Mesothelial cell of epicardium (in vitro differentiated cells): ENCODE measurements around the gene DSG4. TPM values are rescaled to one million over a fixed set of nuclear protein-coding genes. Genes with fewer than 3 reads are reported as not detected.

Experiments
- DNase-seq, 2 experiments: peaks; one replicate each; pipeline ENCODE4 v3.0.0; 2021; ENCODE audit warnings: low spot score in 2 of 2; ENCODE audit not compliant: unreplicated experiment in 2 of 2
- H3K27ac Mint-ChIP-seq: 2 replicates; pipeline ENCODE4 v1.8.0; 2021; ENCODE audit warnings: mixed read lengths
- H3K27me3 Mint-ChIP-seq: 2 replicates; pipeline ENCODE4 v1.8.0; 2021; ENCODE audit warnings: low read depth, mixed read lengths
- H3K36me3 Mint-ChIP-seq: 2 replicates; pipeline ENCODE4 v1.8.0; 2021; ENCODE audit warnings: mixed read lengths
- H3K4me1 Mint-ChIP-seq: 2 replicates; pipeline ENCODE4 v1.8.0; 2021; ENCODE audit warnings: mixed read lengths
- H3K4me3 Mint-ChIP-seq: 2 replicates; pipeline ENCODE4 v1.8.0; 2021; ENCODE audit warnings: mild to moderate bottlenecking, moderate library complexity, mixed read lengths
- H3K9me3 Mint-ChIP-seq: 2 replicates; pipeline ENCODE4 v1.8.0; 2021; ENCODE audit warnings: mixed read lengths
- total RNA-seq: library from RNA; stranded (reverse); gene quantifications from 3 replicates; pipeline ENCODE4 v1.2.1, GENCODE V29; 2021
- TF ChIP-seq, protein P1 (sequence below): fragments of 200-600 bp; sonication (generic); IDR thresholded peaks from one replicate; pipeline ENCODE4 v1.5.0; 2021; ENCODE audit warnings: antibody characterized with exemption; ENCODE audit not compliant: unreplicated experiment

Gene DSG4
- total RNA-seq, 1 donor from 2014 or later: 0.07 TPM

DNA sequence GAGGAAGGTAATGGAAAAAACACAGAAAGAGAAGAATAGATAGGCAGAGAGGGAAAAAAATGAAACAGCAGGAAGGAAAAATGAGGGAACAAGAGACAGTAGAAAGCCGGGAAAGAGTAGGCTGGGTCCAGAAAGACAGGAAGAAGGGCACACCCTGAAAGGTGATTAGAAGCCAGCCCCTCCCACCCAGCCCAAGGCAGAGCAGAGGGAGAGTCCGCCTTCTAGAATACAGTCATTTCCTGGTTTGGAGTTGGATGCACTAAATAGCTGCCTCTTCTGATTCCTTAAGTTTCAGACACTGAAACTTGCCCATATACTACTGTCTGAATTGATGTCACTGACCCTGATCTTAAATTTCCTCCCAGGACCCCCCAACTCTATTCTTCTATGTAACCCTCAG, 53.0 kb downstream of the DSG4 start:
- no peak overlapping the region for H3K27ac Mint-ChIP-seq
- peaks cover 20% of the 10 kb centered on the region for H3K4me1 Mint-ChIP-seq
- peaks cover 9% of the 10 kb centered on the region for H3K36me3 Mint-ChIP-seq
- no peaks in the 10 kb centered on the region for H3K27me3 Mint-ChIP-seq
- TF ChIP-seq, protein P1, sequence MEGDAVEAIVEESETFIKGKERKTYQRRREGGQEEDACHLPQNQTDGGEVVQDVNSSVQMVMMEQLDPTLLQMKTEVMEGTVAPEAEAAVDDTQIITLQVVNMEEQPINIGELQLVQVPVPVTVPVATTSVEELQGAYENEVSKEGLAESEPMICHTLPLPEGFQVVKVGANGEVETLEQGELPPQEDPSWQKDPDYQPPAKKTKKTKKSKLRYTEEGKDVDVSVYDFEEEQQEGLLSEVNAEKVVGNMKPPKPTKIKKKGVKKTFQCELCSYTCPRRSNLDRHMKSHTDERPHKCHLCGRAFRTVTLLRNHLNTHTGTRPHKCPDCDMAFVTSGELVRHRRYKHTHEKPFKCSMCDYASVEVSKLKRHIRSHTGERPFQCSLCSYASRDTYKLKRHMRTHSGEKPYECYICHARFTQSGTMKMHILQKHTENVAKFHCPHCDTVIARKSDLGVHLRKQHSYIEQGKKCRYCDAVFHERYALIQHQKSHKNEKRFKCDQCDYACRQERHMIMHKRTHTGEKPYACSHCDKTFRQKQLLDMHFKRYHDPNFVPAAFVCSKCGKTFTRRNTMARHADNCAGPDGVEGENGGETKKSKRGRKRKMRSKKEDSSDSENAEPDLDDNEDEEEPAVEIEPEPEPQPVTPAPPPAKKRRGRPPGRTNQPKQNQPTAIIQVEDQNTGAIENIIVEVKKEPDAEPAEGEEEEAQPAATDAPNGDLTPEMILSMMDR: no peak
- H3K4me3 Mint-ChIP-seq: no peak overlapping the region
- peaks cover 21% of the 10 kb centered on the region for H3K9me3 Mint-ChIP-seq
- DNase-seq: no peak

DNA sequence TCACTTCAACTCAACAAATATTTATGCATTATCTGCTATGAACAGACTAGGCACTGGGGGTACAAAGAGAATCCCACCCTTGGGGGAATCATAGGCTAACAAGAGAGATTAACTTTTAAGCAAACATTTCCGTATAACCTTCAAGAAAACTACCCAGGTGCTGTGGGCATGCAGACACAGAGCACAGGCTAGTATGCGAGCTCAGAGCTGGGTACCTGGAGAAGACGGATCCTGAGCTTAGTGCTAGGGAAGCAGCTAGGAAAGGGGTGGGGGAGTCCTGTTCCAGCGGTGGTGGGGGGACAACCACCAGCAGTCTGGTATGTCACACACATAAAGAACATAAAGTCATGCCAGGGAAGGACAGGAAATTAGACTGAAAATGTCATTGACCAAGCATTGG, 53.5 kb downstream of the DSG4 start:
- H3K36me3 Mint-ChIP-seq: peaks cover 9% of the 10 kb centered on the region
- peaks cover 20% of the 10 kb centered on the region for H3K4me1 Mint-ChIP-seq
- no peak overlapping the region for H3K27ac Mint-ChIP-seq
- TF ChIP-seq, protein P1: no peak
- H3K4me3 Mint-ChIP-seq: no peak overlapping the region
- peaks cover 26% of the 10 kb centered on the region for H3K9me3 Mint-ChIP-seq
- DNase-seq: no peak
- no peaks in the 10 kb centered on the region for H3K27me3 Mint-ChIP-seq

DNA sequence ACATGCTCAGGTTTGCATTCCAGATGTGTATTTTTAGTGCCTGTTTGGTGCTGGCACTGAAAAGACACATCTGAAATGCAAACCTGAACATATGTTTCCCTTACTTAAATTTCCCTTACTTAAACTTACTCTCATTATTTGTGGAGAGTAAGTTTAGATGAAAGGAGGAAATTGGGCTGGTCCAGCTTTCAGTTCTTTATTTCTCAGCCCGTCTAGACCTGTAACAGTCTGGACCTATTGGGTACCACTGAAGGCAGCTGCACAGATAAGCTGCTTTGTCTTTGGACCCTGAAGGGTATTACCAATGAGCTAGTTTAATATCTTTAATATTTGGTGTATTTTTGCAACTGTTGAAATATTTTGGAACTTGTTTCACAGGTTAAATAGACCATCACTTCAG, 54.0 kb downstream of the DSG4 start:
- no peak overlapping the region for H3K4me3 Mint-ChIP-seq
- peaks cover 9% of the 10 kb centered on the region for H3K36me3 Mint-ChIP-seq
- no peaks in the 10 kb centered on the region for H3K27me3 Mint-ChIP-seq
- H3K4me1 Mint-ChIP-seq: peaks cover 20% of the 10 kb centered on the region
- DNase-seq: no peak
- H3K27ac Mint-ChIP-seq: no peak overlapping the region
- peaks cover 26% of the 10 kb centered on the region for H3K9me3 Mint-ChIP-seq
- TF ChIP-seq, protein P1: no peak

DNA sequence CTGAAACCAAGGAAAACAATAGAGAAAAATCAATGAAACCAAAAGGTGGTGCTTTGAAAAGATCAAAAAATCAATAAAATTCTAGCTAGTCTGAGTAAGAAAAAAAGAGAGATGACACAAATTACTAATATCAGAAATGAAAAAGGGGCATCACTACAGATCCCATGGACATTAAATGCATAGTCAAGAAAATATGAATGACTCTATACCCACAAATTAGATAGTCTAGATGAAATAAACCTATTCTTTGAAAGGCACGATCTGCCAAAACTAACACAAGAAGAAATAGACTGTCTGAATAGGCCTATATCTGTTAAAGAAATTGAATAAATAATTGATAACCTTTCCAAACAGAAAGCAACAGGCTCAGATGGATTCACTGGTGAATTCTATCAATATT, 55.7 kb downstream of the DSG4 start:
- peaks cover 9% of the 10 kb centered on the region for H3K36me3 Mint-ChIP-seq

DNA sequence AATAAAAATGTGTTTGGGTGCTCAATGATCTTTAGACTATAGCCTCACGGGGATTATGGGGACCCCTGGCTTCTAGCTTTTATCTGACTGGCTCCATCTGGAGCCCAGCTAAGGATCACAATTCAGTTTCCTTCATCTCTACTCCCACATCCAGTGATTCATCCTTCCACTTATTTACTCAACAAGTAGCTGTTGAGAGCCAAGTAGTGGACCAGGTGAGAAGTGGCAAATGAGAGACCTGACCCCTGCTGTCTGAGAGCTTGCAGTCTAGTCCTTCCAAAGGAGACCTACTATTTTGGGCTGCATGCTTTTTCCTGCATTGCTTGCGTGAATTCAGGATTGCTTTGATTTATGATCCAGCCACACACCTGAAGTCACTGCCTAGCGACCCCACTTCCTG, 60.2 kb downstream of the DSG4 start:
- H3K4me3 Mint-ChIP-seq: no peak overlapping the region
- H3K27me3 Mint-ChIP-seq: no peaks in the 10 kb centered on the region

More for the DNA sequence above, 55.7 kb downstream of the DSG4 start:
- Mint-ChIP-seq H3K27ac (no peak overlapping the region), H3K4me1 (peaks cover 9% of the 10 kb centered on the region), H3K9me3 (peaks cover 26% of the 10 kb centered on the region), H3K27me3 (no peaks in the 10 kb centered on the region), H3K4me3 (no peak overlapping the region)
- no peak for DNase-seq
- TF ChIP-seq, protein P1: no peak

More for the DNA sequence above, 60.2 kb downstream of the DSG4 start:
- TF ChIP-seq, protein P1: no peak
- Mint-ChIP-seq H3K36me3 (peaks cover 5% of the 10 kb centered on the region), H3K9me3 (peaks cover 22% of the 10 kb centered on the region), H3K4me1 (no peaks in the 10 kb centered on the region), H3K27ac (no peak overlapping the region)
- DNase-seq: no peak
